Endometrium (tissue), 2 donors: ENCODE data around the gene DCAF11.

ENCODE experiments used
- FAIRE-seq: peaks from 2 replicates; lab custom pipeline; 2012; peaks lifted over from hg19 to GRCh38; lab: Jason Lieb, UNC
- donor health status: control.
- donor health status: control.

Gene DCAF11

GRCh38 chr14:24160850-24161804, 46.5 kb downstream of the DCAF11 start, which contains the start of gene IRF9:
Gene IRF9, plus strand, starts transcription at chr14:24161265. Its CDS starts 880 bp downstream, at chr14:24162145.
- peak; percentile 76 for FAIRE-seq

GRCh38 chr14:24162093-24162492, 47.5 kb downstream of the DCAF11 start:
- no peak for FAIRE-seq

- FAIRE-seq: no peak
Observed at GRCh38 chr14:24164518-24164991, 50.0 kb downstream of the DCAF11 start.

DNA sequence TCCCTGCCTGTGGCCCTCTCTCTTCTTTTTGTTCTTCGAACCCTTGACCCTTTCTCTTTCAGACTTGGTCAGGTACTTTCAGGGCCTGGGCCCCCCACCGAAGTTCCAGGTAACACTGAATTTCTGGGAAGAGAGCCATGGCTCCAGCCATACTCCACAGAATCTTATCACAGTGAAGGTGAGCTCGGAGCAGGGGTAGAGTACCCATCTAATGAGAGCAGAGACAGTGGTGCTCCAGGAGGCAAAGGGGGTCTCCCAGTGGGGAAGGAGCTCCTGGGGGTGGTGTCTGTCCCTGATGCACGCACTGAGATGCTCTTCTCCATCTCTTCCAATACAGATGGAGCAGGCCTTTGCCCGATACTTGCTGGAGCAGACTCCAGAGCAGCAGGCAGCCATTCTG, 51.2 kb downstream of the DCAF11 start:
- no peak for FAIRE-seq

GRCh38 chr14:24167469-24168114, 53.0 kb downstream of the DCAF11 start:
- no peak for FAIRE-seq

DNA sequence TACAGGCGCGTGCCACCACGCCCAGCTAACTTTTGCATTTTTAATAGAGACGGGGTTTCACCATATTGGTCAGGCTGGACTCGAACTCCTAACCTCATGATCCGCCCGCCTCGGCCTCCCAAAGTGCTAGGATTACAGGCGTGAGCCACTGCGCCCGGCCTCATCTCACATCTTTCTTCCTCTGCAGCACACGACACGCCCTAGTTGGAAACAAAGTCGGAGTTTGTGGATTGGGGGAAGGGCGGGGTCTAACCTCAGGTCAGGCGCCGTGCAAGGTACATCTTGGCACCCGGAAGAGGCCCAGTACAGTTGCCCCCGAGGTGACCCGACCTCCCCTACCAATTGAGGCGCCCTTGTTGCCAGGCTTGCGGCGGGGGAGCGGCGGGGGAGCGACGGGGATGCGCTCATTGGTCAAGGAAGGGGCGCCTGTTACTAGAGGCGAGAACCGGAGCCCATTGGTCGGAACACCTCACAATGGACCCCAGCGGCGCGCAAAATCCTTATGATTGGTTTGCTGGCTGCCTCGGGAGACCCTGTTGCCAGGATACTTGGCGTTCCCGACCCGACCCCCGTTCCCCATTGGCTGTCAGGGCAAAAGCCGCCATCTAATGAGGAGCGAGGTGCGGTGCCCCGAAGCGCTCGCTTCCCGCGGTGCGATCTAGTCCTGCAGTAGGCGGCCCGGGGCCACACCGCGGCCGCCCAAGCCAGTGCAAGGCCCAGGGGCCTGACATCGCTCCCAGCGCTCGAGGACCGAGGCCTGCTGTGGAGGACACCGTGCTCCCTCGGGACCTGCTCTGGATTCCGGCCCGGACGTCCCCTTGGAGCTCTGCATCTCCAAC, 57.1 kb downstream of the DCAF11 start, which contains the start of gene REC8:
REC8 (plus strand) TSS at position 659 of the 839 bp plus-strand sequence. CDS start 473 bp downstream, outside the sequence.
- FAIRE-seq: peak; percentile 77

DNA sequence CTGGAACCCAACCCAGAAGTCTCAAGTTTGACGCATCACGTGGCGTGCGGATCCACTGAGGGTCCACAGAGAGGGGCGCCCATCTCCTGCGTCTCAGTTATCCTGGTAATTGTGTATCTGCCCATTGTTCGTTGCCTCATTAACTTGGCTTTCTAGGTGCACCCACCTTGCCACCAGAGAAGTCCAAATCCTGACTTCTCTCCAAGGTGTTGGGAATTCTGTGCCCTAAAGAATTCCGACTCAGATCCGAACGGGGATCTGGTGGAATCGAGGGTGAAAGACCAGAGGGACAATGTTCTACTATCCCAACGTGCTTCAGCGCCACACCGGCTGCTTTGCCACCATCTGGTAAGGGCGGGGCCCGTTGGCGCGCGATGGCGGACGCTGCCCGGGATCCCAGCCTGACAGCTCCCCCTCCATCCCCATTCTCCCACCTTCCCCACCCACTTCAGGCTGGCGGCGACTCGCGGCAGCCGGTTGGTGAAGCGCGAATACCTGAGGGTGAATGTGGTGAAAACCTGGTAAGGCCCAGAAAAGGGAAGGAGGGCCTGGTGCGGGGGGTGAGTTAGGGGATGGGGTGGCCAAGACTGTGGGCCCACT, 57.8 kb downstream of the DCAF11 start:
- FAIRE-seq: no peak

- FAIRE-seq: no peak
Observed at GRCh38 chr14:24172871-24173281, 58.3 kb downstream of the DCAF11 start.
